Activated CD4-positive, CD25-positive, alpha-beta regulatory T cell treated with anti-CD3 and anti-CD28 coated beads, Interleukin-2, amount 50 U/mL, for 72 hours (primary cell): ENCODE data around the gene C1orf21.
A peak's percentile ranks its signal among the peaks of the same experiment; 100 is the strongest.

Experiments
- DNase-seq: peaks from one replicate; pipeline ENCODE4 v3.0.0; 2021

The C1orf21 gene

DNA sequence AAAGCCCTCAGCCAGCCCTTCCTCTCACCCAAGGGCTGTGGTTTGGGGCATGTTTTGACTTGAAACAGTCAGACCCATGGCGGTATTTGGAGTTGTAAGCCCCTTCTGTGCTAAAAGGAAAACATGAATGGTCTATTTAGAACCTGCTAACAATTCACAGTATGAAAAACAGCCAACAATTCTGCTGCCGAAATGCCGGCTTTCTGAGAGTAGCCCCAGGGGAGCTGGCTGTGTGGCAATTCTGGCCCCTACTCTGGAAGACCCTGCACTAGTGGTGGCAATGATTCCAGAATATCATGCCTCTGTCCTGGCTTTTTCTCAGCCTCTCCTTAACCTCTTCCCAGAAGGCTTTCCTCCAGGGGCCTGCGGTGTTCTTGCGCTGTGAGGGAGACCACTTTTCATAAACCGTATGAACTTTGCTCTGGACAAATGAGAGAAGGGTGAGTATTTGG is 249.2 kb downstream of the C1orf21 start:
- no peak for DNase-seq

DNA sequence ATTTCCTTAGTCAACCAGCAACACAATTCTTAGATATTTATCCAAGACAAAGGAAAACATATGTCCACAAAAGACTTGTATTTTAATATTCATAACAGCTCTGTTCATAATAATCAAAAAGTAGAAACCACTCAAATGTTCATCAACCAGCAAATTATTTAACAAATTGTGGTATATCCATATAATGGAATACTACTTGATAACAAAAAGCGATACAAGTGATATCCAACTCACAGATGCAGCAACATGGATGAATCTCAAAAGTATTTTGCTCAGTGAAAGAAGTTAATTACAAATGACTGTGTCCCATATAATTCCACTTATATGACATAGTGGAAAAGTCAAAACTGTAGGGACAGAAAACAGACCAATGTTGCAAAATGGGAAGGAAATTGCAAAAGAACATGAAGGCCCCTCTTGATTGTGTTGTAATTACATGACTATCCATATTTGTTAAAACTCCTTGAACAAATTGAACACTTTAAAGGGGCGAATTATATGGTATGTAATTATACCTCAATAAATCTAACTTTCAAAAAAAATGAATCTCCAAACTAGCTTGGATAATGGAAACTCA is 250.9 kb downstream of the C1orf21 start:
- DNase-seq, result no peak

GRCh38 chr1:184639205-184639604 is 252.4 kb downstream of the C1orf21 start:
- no peak for DNase-seq

GRCh38 chr1:184640505-184640904 is 253.7 kb downstream of the C1orf21 start:
- no peak for DNase-seq

DNA sequence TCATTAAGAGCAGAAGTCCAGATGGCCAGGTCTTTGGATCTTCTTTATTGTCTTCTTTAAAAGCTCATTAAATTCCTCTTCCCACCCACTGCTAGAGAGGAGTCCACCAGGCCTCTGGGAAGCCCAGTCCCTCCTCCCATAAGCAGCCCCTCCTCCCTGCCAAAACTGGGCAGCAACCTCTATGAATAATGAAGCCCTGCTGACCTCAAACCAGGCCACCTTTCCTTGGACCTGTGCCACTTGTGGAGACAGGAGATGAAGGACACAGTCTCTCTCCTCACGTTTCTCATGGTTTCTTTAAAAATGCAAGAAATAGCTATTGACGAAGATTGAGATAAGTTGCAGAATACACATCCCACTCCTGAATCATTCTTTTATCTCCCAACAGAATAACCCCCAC is 255.1 kb downstream of the C1orf21 start:
- no peak for DNase-seq

DNA sequence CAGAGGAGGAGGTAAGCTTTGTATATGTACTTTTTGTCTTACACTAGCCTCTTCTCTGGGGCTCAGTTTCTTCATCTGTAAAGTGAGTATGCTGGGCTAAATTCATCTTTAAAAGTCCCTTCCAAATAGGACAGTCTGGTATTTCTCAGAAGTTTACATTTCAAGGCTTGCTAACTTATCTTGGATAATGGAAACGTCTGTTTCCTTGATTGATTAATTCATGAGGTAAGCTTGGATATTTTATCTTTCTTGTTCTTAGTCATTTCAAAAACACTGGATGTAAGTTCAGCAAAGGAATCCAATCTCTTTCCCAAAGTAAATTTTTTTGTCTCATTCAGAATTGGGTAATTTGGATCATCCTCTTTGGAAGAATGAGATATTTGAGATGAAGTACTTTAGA is 256.8 kb downstream of the C1orf21 start:
- no peak for DNase-seq

GRCh38 chr1:184644771-184645170 is 257.9 kb downstream of the C1orf21 start:
- no peak for DNase-seq

GRCh38 chr1:184646178-184646701 is 259.4 kb downstream of the C1orf21 start:
- no peak for DNase-seq

DNA sequence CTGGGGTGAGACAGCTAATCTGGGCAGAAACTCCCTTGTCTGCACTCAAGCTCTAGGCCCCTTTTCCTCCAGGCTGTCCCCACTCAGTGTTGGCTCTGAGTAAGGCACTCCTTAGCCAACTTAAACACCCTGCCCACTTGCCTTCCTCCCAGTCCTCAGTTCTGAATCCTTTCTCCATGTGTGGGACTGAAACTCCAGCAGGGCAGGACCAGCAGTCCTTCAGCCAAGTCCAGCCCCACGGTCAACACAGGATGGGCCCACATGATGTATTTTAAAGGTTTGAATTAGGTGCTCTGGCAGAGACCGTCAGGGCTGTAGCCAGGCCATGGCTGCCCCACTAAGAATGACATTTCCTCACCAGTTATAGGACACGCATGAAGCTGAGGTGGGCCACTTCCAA is 260.0 kb downstream of the C1orf21 start:
- no peak for DNase-seq

DNA sequence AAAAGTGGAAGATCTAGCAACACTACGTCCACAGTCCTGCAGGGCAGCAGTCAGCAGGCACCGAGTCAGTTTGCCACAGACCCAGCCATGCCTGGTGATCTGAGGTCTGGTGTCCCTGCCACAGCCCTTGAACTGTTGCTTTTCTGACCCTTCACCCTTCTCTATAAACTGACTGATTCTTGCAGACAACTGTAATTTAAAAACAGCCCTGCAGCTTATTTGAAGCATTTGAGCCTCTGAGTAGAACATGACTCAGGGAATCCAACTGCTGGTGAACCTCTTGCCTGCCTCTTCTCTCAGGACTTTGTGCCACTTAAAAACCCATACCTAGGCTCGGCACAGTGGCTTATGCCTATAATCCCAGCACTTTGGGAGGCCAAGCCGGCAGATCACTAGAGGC is 260.6 kb downstream of the C1orf21 start:
- no peak for DNase-seq

- DNase-seq, result no peak
These were observed 261.5 kb downstream of the C1orf21 start for GRCh38 chr1:184648160-184648855.

GRCh38 chr1:184648856-184649201 is 262.0 kb downstream of the C1orf21 start:
- no peak for DNase-seq

DNA sequence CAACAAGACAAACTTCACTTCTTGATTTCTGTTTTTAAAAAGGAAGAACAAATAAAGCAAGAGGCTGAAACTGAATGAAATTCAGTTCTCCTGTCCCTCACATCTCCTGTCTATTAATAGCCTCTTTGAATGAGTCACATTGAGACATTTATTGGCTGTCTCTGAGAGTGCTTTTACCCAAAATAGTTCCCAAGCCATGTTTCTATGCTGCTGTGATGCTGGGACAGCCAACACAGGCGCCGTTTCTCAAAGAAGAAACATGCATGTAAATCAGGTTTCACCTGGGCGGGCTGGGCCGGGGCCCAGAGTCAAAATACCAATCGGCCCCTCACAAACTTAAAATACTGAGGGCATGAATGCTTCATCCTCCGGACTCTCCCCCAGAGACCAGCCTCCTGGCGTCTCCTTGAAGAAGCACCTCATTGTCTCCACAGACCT is 262.6 kb downstream of the C1orf21 start:
- DNase-seq, result no peak

DNA sequence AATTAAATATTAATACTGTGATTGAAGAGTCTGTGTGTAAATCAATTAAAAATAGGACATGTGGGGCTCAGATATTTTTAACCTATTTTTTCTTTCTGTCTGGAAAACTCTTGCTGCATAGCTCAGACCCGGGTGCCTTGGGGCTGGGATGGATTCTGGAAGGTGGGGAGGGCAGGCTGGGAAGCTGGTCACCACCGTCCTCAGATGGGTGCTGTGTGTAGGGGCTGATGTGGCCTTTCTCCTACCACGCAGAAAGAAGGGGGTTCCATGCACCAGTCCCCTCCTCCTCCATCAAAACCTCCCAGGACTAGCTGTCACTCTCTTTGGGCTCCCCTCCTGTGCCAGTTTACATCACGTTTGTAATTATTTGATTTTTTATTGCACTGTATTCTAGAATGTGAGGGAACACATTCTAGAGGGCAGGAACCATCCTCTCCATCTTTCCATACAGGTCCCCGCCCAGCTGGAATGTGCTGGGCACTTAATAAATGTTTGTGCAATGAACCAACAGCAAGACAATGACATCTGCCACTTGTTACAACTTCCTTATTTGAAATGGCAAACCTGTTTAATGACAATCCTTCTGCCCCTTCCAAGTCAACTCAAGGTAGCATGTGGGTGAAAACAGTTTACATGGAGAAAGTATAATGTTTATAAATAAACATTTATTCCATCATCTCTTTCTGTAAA is 263.5 kb downstream of the C1orf21 start:
- DNase-seq, result no peak

GRCh38 chr1:184655185-184655584 is 268.4 kb downstream of the C1orf21 start:
- DNase-seq, result no peak

DNA sequence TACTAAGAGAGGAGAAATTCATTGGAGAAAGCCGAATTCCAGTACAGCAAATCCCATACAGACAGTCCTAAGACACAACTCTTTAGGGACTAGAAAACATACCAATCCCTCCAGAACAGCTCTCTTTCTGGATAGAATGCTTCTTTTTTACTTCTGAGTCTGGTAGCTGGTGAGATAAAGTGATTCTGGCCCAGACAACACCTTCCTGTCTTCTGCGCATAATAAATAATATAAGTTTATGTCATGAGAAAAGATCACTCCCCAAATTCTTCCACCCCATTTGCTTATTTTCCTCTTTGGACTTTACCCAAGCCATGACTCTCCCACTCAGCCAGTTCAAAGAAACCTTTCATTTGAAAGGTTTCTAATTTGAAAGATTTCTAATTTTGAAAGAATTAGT is 269.4 kb downstream of the C1orf21 start:
- DNase-seq, result no peak

DNA sequence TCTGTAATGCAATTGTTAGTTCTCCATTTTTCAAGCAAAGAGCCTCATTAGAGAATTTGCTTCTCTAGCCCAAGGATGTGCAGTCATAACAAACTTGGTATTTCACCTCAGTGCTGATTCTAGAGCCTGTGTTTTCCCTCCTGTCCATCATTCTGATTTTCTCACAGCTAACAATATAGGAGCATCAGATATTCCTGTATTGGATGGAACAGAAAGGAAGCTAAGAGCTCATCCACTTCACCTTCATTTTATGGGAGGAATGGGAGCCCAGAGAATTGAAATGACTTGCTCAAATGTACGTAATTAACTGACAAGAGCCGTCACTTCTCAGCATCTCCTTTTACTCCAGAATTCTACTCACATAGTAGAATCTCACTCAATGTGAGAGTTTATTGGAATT is 271.2 kb downstream of the C1orf21 start:
- DNase-seq, result no peak

DNA sequence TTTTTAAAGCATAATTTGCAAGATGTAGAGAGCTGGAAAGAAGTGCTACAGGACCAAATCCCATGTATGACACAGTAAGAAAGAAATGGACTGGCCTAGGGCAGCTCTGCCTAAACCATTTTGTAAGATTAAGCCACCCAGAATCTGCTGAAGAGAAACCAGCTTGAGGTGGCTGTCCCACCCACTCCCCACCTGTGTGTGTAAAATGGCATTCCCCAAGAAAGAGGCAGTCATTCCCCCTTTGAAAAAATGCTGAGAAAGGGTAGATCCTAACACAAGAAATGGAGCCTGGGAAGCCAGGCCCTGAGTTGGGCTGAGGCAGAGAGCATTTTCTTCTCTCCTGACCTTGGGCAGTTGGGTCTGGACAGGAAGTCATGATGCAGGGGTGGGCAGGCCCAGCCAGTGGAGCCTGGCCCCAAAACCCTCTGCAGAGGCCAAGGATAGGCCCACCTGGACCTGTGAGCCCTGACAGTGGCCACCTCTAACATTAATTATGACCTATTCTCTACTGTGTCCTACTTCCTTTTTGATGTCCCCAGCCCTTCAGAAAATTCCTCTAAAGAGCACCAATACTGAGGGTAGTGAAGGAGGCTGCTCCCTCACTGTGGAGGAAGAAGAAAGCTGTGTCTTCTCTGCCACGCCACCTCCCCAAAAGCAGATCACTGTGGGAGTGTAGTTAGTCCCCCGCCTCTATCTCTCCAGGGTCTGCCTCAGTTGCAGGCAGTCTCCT is 273.8 kb downstream of the C1orf21 start:
- no peak for DNase-seq

GRCh38 chr1:184661801-184662200 is 275.0 kb downstream of the C1orf21 start:
- DNase-seq, result no peak

DNA sequence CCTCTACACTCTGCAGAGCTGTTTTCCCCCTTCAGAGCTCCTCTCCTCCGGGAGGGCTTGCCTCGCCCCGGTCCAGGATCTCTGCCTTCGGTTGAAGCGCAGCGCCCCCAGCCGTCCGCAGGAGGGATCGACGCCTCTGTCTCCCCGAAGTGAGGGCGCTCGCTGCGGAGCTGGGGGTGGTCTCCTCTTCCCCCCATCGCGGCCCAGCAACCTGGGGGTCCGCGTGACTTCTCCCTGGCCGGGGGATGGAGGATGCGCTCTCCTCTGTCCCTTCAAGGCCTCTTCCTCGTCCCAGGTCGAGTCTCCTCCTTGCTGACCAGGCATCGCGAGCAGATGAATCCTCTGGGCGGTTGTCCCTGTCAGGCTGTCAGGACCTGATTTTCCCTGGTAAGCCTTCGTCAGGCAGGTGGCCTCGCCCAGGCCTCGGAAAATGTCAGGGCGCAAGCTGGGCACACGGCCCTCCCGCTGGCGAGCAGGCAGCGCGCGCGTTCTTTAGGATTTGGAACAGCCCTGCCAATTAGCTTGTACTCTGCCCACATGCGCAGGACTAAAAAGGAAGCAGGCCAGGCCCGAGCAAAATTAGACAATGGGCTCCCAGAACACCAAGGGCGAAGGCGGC is 277.3 kb downstream of the C1orf21 start:
- peak; percentile 48 for DNase-seq

GRCh38 chr1:184664661-184665060 is 277.8 kb downstream of the C1orf21 start:
- DNase-seq, result no peak

DNA sequence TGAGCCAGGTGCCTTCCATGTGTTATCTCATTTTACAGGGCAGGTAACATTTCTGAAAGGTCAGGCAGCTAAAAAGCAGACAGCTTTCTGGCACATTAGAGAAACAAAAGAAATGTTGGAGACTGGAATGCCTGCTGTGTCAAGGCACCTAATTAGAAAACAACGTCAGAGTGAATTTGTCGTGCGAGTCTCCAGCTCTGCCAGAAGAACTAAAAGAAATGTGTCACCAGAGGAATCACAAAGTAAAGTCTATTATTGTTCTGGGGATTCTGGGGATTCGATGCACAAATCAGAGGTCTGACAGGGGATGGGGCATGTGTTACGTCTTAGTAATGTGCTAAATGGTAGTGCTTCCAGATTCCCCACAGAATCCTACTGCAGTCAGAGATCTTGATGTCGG is 278.5 kb downstream of the C1orf21 start:
- no peak for DNase-seq

- DNase-seq, result no peak
These were observed 282.6 kb downstream of the C1orf21 start for GRCh38 chr1:184669391-184669790.
